ENCODE results near the gene SAMD4A.

Gene SAMD4A

GRCh38 chr14:54683882-54684794 lies 117.2 kb downstream of the SAMD4A start:
- Histone ChIP-seq H3K9me3 (ENCODE audit: control insufficient read depth in 2 of 2, low read length in 2 of 2) (no peaks in the 10 kb centered on the region), H3K4me3 (ENCODE audit: low read length in 2 of 2) (no peak overlapping the region), H3K27me3 (ENCODE audit: control insufficient read depth in 1 of 2, insufficient read depth in 2 of 2, low read length in 2 of 2) (no peaks in the 10 kb centered on the region), H3K27ac (ENCODE audit: low read length) (no peak overlapping the region), H3K9ac (ENCODE audit: low read length in 2 of 2) (no peak overlapping the region), H3K4me1 (ENCODE audit: control insufficient read depth, insufficient read depth, low read length) (peaks cover 46% of the 10 kb centered on the region), H3K36me3 (ENCODE audit: control insufficient read depth in 2 of 2, insufficient read depth in 2 of 2, low read length in 2 of 2) (no peaks in the 10 kb centered on the region)

GRCh38 chr14:54685286-54685845 lies 118.4 kb downstream of the SAMD4A start:
- H3K27me3 ChIP-seq (ENCODE audit: control insufficient read depth in 1 of 2, insufficient read depth in 2 of 2, low read length in 2 of 2) = no peaks in the 10 kb centered on the region
- H3K27ac ChIP-seq (ENCODE audit: low read length) = peak overlapping the region; percentile 73
- no peaks in the 10 kb centered on the region for H3K36me3 ChIP-seq (ENCODE audit: control insufficient read depth in 2 of 2, insufficient read depth in 2 of 2, low read length in 2 of 2)
- no peak overlapping the region for H3K4me3 ChIP-seq (ENCODE audit: low read length in 2 of 2)
- no peak overlapping the region for H3K9ac ChIP-seq (ENCODE audit: low read length in 2 of 2)
- peaks cover 51% of the 10 kb centered on the region for H3K4me1 ChIP-seq (ENCODE audit: control insufficient read depth, insufficient read depth, low read length)
- H3K9me3 ChIP-seq (ENCODE audit: control insufficient read depth in 2 of 2, low read length in 2 of 2) = no peaks in the 10 kb centered on the region

GRCh38 chr14:54686219-54686870 lies 119.4 kb downstream of the SAMD4A start:
- Histone ChIP-seq H3K9me3 (ENCODE audit: control insufficient read depth in 2 of 2, low read length in 2 of 2) (no peaks in the 10 kb centered on the region), H3K9ac (ENCODE audit: low read length in 2 of 2) (peak overlapping the region in 1 of 2 donors; percentile 36), H3K27me3 (ENCODE audit: control insufficient read depth in 1 of 2, insufficient read depth in 2 of 2, low read length in 2 of 2) (no peaks in the 10 kb centered on the region), H3K4me1 (ENCODE audit: control insufficient read depth, insufficient read depth, low read length) (peaks cover 59% of the 10 kb centered on the region), H3K36me3 (ENCODE audit: control insufficient read depth in 2 of 2, insufficient read depth in 2 of 2, low read length in 2 of 2) (no peaks in the 10 kb centered on the region), H3K4me3 (ENCODE audit: low read length in 2 of 2) (peak overlapping the region in 1 of 2 donors; percentile 40), H3K27ac (ENCODE audit: low read length) (peak overlapping the region; percentile 73)

GRCh38 chr14:54686871-54687749 lies 120.2 kb downstream of the SAMD4A start:
- peak overlapping the region; percentile 46 for H3K27ac ChIP-seq (ENCODE audit: low read length)
- no peaks in the 10 kb centered on the region for H3K9me3 ChIP-seq (ENCODE audit: control insufficient read depth in 2 of 2, low read length in 2 of 2)
- H3K4me3 ChIP-seq (ENCODE audit: low read length in 2 of 2) = peak overlapping the region in 1 of 2 donors; percentile 40
- no peaks in the 10 kb centered on the region for H3K36me3 ChIP-seq (ENCODE audit: control insufficient read depth in 2 of 2, insufficient read depth in 2 of 2, low read length in 2 of 2)
- peaks cover 55% of the 10 kb centered on the region for H3K4me1 ChIP-seq (ENCODE audit: control insufficient read depth, insufficient read depth, low read length)
- no peak overlapping the region for H3K9ac ChIP-seq (ENCODE audit: low read length in 2 of 2)
- H3K27me3 ChIP-seq (ENCODE audit: control insufficient read depth in 1 of 2, insufficient read depth in 2 of 2, low read length in 2 of 2) = no peaks in the 10 kb centered on the region

GRCh38 chr14:54687750-54688119 lies 120.8 kb downstream of the SAMD4A start:
- H3K27ac ChIP-seq (ENCODE audit: low read length) = no peak overlapping the region
- no peaks in the 10 kb centered on the region for H3K36me3 ChIP-seq (ENCODE audit: control insufficient read depth in 2 of 2, insufficient read depth in 2 of 2, low read length in 2 of 2)
- H3K4me3 ChIP-seq (ENCODE audit: low read length in 2 of 2) = no peak overlapping the region
- H3K9me3 ChIP-seq (ENCODE audit: control insufficient read depth in 2 of 2, low read length in 2 of 2) = no peaks in the 10 kb centered on the region
- H3K4me1 ChIP-seq (ENCODE audit: control insufficient read depth, insufficient read depth, low read length) = peaks cover 58% of the 10 kb centered on the region
- no peaks in the 10 kb centered on the region for H3K27me3 ChIP-seq (ENCODE audit: control insufficient read depth in 1 of 2, insufficient read depth in 2 of 2, low read length in 2 of 2)
- no peak overlapping the region for H3K9ac ChIP-seq (ENCODE audit: low read length in 2 of 2)

GRCh38 chr14:54688229-54688628 lies 121.3 kb downstream of the SAMD4A start:
- peaks cover 59% of the 10 kb centered on the region for H3K4me1 ChIP-seq (ENCODE audit: control insufficient read depth, insufficient read depth, low read length)
- H3K36me3 ChIP-seq (ENCODE audit: control insufficient read depth in 2 of 2, insufficient read depth in 2 of 2, low read length in 2 of 2) = no peaks in the 10 kb centered on the region
- H3K4me3 ChIP-seq (ENCODE audit: low read length in 2 of 2) = no peak overlapping the region
- no peak overlapping the region for H3K27ac ChIP-seq (ENCODE audit: low read length)
- no peaks in the 10 kb centered on the region for H3K9me3 ChIP-seq (ENCODE audit: control insufficient read depth in 2 of 2, low read length in 2 of 2)
- no peak overlapping the region for H3K9ac ChIP-seq (ENCODE audit: low read length in 2 of 2)
- H3K27me3 ChIP-seq (ENCODE audit: control insufficient read depth in 1 of 2, insufficient read depth in 2 of 2, low read length in 2 of 2) = no peaks in the 10 kb centered on the region

- Histone ChIP-seq H3K9me3 (ENCODE audit: control insufficient read depth in 2 of 2, low read length in 2 of 2) (no peaks in the 10 kb centered on the region), H3K36me3 (ENCODE audit: control insufficient read depth in 2 of 2, insufficient read depth in 2 of 2, low read length in 2 of 2) (no peaks in the 10 kb centered on the region), H3K27me3 (ENCODE audit: control insufficient read depth in 1 of 2, insufficient read depth in 2 of 2, low read length in 2 of 2) (no peaks in the 10 kb centered on the region), H3K4me1 (ENCODE audit: control insufficient read depth, insufficient read depth, low read length) (peaks cover 54% of the 10 kb centered on the region), H3K4me3 (ENCODE audit: low read length in 2 of 2) (no peak overlapping the region), H3K9ac (ENCODE audit: low read length in 2 of 2) (no peak overlapping the region), H3K27ac (ENCODE audit: low read length) (no peak overlapping the region)
Observed at GRCh38 chr14:54689928-54690327, 123.0 kb downstream of the SAMD4A start.

- Histone ChIP-seq H3K4me3 (ENCODE audit: low read length in 2 of 2) (no peak overlapping the region), H3K27ac (ENCODE audit: low read length) (peak overlapping the region; percentile 31), H3K9ac (ENCODE audit: low read length in 2 of 2) (peak overlapping the region in 1 of 2 donors; percentile 4), H3K36me3 (ENCODE audit: control insufficient read depth in 2 of 2, insufficient read depth in 2 of 2, low read length in 2 of 2) (no peaks in the 10 kb centered on the region), H3K27me3 (ENCODE audit: control insufficient read depth in 1 of 2, insufficient read depth in 2 of 2, low read length in 2 of 2) (no peaks in the 10 kb centered on the region), H3K9me3 (ENCODE audit: control insufficient read depth in 2 of 2, low read length in 2 of 2) (no peaks in the 10 kb centered on the region), H3K4me1 (ENCODE audit: control insufficient read depth, insufficient read depth, low read length) (peaks cover 48% of the 10 kb centered on the region)
Observed at GRCh38 chr14:54690887-54691286, 124.0 kb downstream of the SAMD4A start.

GRCh38 chr14:54691525-54692283 lies 124.8 kb downstream of the SAMD4A start:
- Histone ChIP-seq H3K27me3 (ENCODE audit: control insufficient read depth in 1 of 2, insufficient read depth in 2 of 2, low read length in 2 of 2) (no peaks in the 10 kb centered on the region), H3K9me3 (ENCODE audit: control insufficient read depth in 2 of 2, low read length in 2 of 2) (no peaks in the 10 kb centered on the region), H3K9ac (ENCODE audit: low read length in 2 of 2) (no peak overlapping the region), H3K27ac (ENCODE audit: low read length) (no peak overlapping the region), H3K36me3 (ENCODE audit: control insufficient read depth in 2 of 2, insufficient read depth in 2 of 2, low read length in 2 of 2) (no peaks in the 10 kb centered on the region), H3K4me3 (ENCODE audit: low read length in 2 of 2) (no peak overlapping the region), H3K4me1 (ENCODE audit: control insufficient read depth, insufficient read depth, low read length) (peaks cover 40% of the 10 kb centered on the region)
